PC-9 (cell line): ENCODE results near the gene RIC3.

Experiments used
- CTCF ChIP-seq: fragments of 200-600 bp; sonication (generic); conservative IDR thresholded peaks from 2 replicates; pipeline ENCODE4 v1.6.1; 2017; ENCODE audit warnings: mixed run types, antibody characterized with exemption, mild to moderate bottlenecking, moderate library complexity
- EZH2 ChIP-seq: fragments of 200-600 bp; sonication (generic); IDR thresholded peaks from 2 replicates; pipeline ENCODE4 v1.8.0; 2017; ENCODE audit warnings: antibody characterized with exemption, low read depth

- TF ChIP-seq CTCF = peak; percentile 47; the same call in 1 of the 2 replicates
- no peak for TF ChIP-seq EZH2
These were observed 78.1 kb downstream of the RIC3 start for GRCh38 chr11:8090756-8091155.
